H54 (cell line): ENCODE measurements around the gene DISP2.
A peak's percentile ranks its signal among the peaks of the same experiment; 100 is the strongest.

Experiments used
- DNase-seq: peaks from one replicate; pipeline ENCODE4 v3.0.0; 2011; ENCODE audit warnings: low spot score, mixed read lengths; ENCODE audit not compliant: insufficient read length
- FAIRE-seq: peaks from 3 replicates; lab custom pipeline; 2011; peaks lifted over from hg19 to GRCh38; lab: Jason Lieb, UNC
- POLR2A ChIP-seq: IDR thresholded peaks from 2 replicates; pipeline ENCODE4 v1.6.1; 2011; ENCODE audit warnings: low read depth, mild to moderate bottlenecking, low read length

Gene DISP2

GRCh38 chr15:40333922-40334492 lies 24.0 kb upstream of the DISP2 start:
- FAIRE-seq = no peak
- TF ChIP-seq POLR2A = no peak
- no peak for DNase-seq

GRCh38 chr15:40334541-40334940 lies 23.5 kb upstream of the DISP2 start:
- no peak for TF ChIP-seq POLR2A
- FAIRE-seq (no peak), DNase-seq (no peak)

- FAIRE-seq (no peak), DNase-seq (no peak)
- no peak for TF ChIP-seq POLR2A
Measured at GRCh38 chr15:40334941-40335795, 22.9 kb upstream of the DISP2 start.

- TF ChIP-seq POLR2A = no peak
- DNase-seq (no peak), FAIRE-seq (no peak)
Measured at GRCh38 chr15:40335938-40336743, 21.9 kb upstream of the DISP2 start.

GRCh38 chr15:40336744-40337122 lies 21.3 kb upstream of the DISP2 start:
- DNase-seq = no peak
- FAIRE-seq = no peak
- no peak for TF ChIP-seq POLR2A

- no peak for DNase-seq
- TF ChIP-seq POLR2A = no peak
- FAIRE-seq = no peak
Measured at GRCh38 chr15:40337597-40337996, 20.4 kb upstream of the DISP2 start.

- no peak for FAIRE-seq
Measured at GRCh38 chr15:40338041-40338657, 19.9 kb upstream of the DISP2 start.

GRCh38 chr15:40338921-40339620 lies 18.9 kb upstream of the DISP2 start:
- TF ChIP-seq POLR2A = peak; percentile 27; the same call in 1 of the 2 replicates
- DNase-seq = peak; percentile 87
- FAIRE-seq = peak; percentile 82

More at GRCh38 chr15:40338041-40338657, 19.9 kb upstream of the DISP2 start:
- no peak for TF ChIP-seq POLR2A
- no peak for DNase-seq

GRCh38 chr15:40339621-40339945 lies 18.4 kb upstream of the DISP2 start:
- FAIRE-seq (no peak), DNase-seq (no peak)
- TF ChIP-seq POLR2A = no peak

- DNase-seq (no peak), FAIRE-seq (no peak)
- TF ChIP-seq POLR2A = no peak
Measured at GRCh38 chr15:40340038-40340739, 17.8 kb upstream of the DISP2 start.

GRCh38 chr15:40340740-40341400 lies 17.1 kb upstream of the DISP2 start, which contains the start of gene CCDC9B:
CCDC9B (minus strand) TSS chr15:40340939; CDS start chr15:40340819, 120 bp downstream.
- no peak for TF ChIP-seq POLR2A
- DNase-seq (peak; percentile 65), FAIRE-seq (no peak)

- no peak for DNase-seq
- TF ChIP-seq POLR2A = no peak
- FAIRE-seq = no peak
Measured at GRCh38 chr15:40342416-40343320, 15.4 kb upstream of the DISP2 start.
